HepG2 (cell line): Measurements from ENCODE around the gene DNAAF1. TPM values are rescaled to one million over a fixed set of nuclear protein-coding genes. Genes with fewer than 3 reads are reported as not detected.
A peak's percentile ranks its signal among the peaks of the same experiment; 100 is the strongest.

Experiments used
- ATF7-NPFF ChIP-seq: sonication (generic); formaldehyde crosslinking; IDR thresholded peaks from 2 replicates; pipeline ENCODE4 v1.8.1; 2023; ENCODE audit warnings: mild to moderate bottlenecking, low read depth, missing genetic modification reagents, moderate library complexity
- BHLHE40 ChIP-seq: IDR thresholded peaks from 2 replicates; pipeline ENCODE4 v1.6.1; 2011; ENCODE audit warnings: low read length, improper control_type of control experiment
- CBX1 ChIP-seq: IDR thresholded peaks from one replicate; pipeline ENCODE4 v1.6.1; 2016; ENCODE audit warnings: antibody characterized with exemption, low read depth
- CBX2 ChIP-seq, 2 experiments: fragments of 200-600 bp in 1 of 2; sonication (generic); formaldehyde crosslinking in 1 of 2; IDR thresholded peaks; 2 replicates each; pipeline versions ENCODE4 v1.7.0 to v1.8.1; 2018 to 2022; ENCODE audit warnings: low read depth in 2 of 2, low read length in 1 of 2, mild to moderate bottlenecking in 1 of 2, missing genetic modification reagents in 1 of 2
- CEBPB ChIP-seq: IDR thresholded peaks from 2 replicates; pipeline ENCODE4 v1.6.1; 2011; ENCODE audit warnings: low read depth, low read length, improper control_type of control experiment, borderline replicate concordance
- KLF16 ChIP-seq, 2 experiments: sonication (generic) in 1 of 2; formaldehyde crosslinking in 1 of 2; IDR thresholded peaks; 2 replicates each; pipeline versions ENCODE4 v1.6.1 to v1.8.0; 2016 to 2023; ENCODE audit warnings: missing genetic modification reagents in 2 of 2, missing compliant biosample characterization in 1 of 2
- LCORL ChIP-seq, 2 experiments: fragments of 450-650 bp in 1 of 2; sonication (generic) in 1 of 2; formaldehyde crosslinking in 1 of 2; IDR thresholded peaks; 2 replicates each; pipeline versions ENCODE4 v1.5.0 to v1.6.1; 2017 to 2020; ENCODE audit warnings: antibody characterized with exemption in 1 of 2, missing genetic modification reagents in 1 of 2
- MTF2 ChIP-seq: sonication (generic); formaldehyde crosslinking; IDR thresholded peaks from 2 replicates; pipeline ENCODE4 v1.5.0; 2020; ENCODE audit warnings: missing genetic modification reagents, borderline replicate concordance
- NR1H2 ChIP-seq: sonication (generic); formaldehyde crosslinking; IDR thresholded peaks from 2 replicates; pipeline ENCODE4 v1.8.1; 2022; ENCODE audit warnings: low read depth, missing genetic modification reagents, borderline replicate concordance
- POGZ ChIP-seq: sonication (generic); formaldehyde crosslinking; IDR thresholded peaks from 2 replicates; pipeline ENCODE4 v1.4.0; 2020; ENCODE audit warnings: mild to moderate bottlenecking, missing genetic modification reagents
- RAD51 ChIP-seq: fragments of 450-650 bp; IDR thresholded peaks from 2 replicates; pipeline ENCODE4 v1.6.1; 2016; ENCODE audit warnings: borderline replicate concordance
- RFX3 ChIP-seq: IDR thresholded peaks from 2 replicates; pipeline ENCODE4 v1.6.1; 2016; ENCODE audit warnings: missing biosample characterization, missing genetic modification reagents
- SP140L ChIP-seq: sonication (generic); formaldehyde crosslinking; IDR thresholded peaks from 2 replicates; pipeline ENCODE4 v1.4.0; 2020; ENCODE audit warnings: missing genetic modification reagents, borderline replicate concordance
- YY1 ChIP-seq: IDR thresholded peaks from 2 replicates; pipeline ENCODE4 v1.6.1; 2011; ENCODE audit warnings: low read length, low read depth, moderate library complexity, mild to moderate bottlenecking; ENCODE audit not compliant: insufficient read depth, insufficient replicate concordance
- ZFYVE20 ChIP-seq: sonication (generic); formaldehyde crosslinking; IDR thresholded peaks from 2 replicates; pipeline ENCODE4 v1.8.0; 2023; ENCODE audit warnings: low read depth, mild to moderate bottlenecking, moderate library complexity, missing genetic modification reagents, borderline replicate concordance
- ZNF44 ChIP-seq: sonication (generic); formaldehyde crosslinking; IDR thresholded peaks from 2 replicates; pipeline ENCODE4 v1.5.1; 2020; ENCODE audit warnings: mild to moderate bottlenecking, missing genetic modification reagents
- ZNF674 ChIP-seq: sonication (generic); formaldehyde crosslinking; IDR thresholded peaks from 2 replicates; pipeline ENCODE4 v1.5.0; 2020; ENCODE audit warnings: low read depth, mild to moderate bottlenecking, missing genetic modification reagents
- ZNF792 ChIP-seq: IDR thresholded peaks from 2 replicates; pipeline ENCODE4 v1.6.1; 2016
- polyA plus RNA-seq, 8 experiments: library from polyadenylated mRNA; depleted of rRNA in 3 of 8; stranded (reverse) in 7 of 8; unstranded in 1 of 8; fragments of >200 nt; fragmentation: Illumina TruSeq in 4 of 8; extraction: Trizol in 4 of 8; gene quantifications; 2 replicates each; pipeline versions ENCODE4 v1.2.1 to v1.2.3, GENCODE V29; 2011 to 2016; ENCODE audit warnings: low read depth in 4 of 8, missing spikeins in 1 of 8, mixed read lengths in 1 of 8; ENCODE audit not compliant: insufficient read depth in 1 of 8
- total RNA-seq, 5 experiments: library from RNA; depleted of rRNA; stranded (reverse); fragments of >200 nt; fragmentation: Illumina TruSeq; extraction: Trizol; gene quantifications; 2 replicates each; pipeline ENCODE4 v1.2.3, GENCODE V29; 2016; ENCODE audit warnings: low read depth in 1 of 5
- TF ChIP-seq, protein P1 (sequence below): sonication (generic); formaldehyde crosslinking; conservative IDR thresholded peaks from 2 replicates; pipeline ENCODE4 v1.8.0; 2022; ENCODE audit warnings: missing genetic modification reagents
- TF ChIP-seq, protein P2 (sequence below), 2 experiments: fragments of 450-650 bp in 1 of 2; sonication (generic) in 1 of 2; formaldehyde crosslinking in 1 of 2; IDR thresholded peaks; 2 replicates each; pipeline versions ENCODE4 v1.6.1 to v1.8.0; 2016 to 2022; ENCODE audit warnings: antibody characterized with exemption in 1 of 2, mild to moderate bottlenecking in 1 of 2, missing genetic modification reagents in 1 of 2

DNAAF1 gene
- total and polyA plus RNA-seq, 2 of the 13 experiments (the other 11 are each of a cell fraction or from before 2014, with no cell fraction given) = 0.04 TPM; not detected in 1

DNA sequence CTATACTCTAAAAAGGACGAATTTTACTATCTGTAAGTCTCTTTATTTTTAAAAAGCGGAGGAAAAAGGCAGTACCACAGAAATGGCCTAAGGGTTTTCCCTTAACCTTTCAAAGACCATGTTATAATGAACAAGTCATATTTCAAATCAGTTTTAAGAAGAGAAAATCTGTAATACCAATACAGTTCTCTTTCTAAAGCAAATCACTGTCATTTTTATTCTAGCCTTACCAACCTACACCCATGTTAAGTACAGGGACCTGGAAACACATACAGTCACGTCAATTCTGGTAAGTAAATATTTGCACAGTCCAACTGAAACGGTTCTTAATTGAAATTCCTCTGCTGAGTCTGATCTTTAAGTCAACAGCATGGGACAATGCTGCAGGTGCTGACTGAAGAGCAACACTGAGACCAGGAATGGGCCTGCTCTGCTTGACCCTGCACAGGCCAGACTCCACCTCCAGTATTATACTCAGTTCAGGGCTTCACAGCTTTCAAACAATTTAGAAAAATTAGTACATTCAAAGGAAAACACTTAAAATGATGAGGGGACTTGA is 48.6 kb upstream of the DNAAF1 start (continued):
- TF ChIP-seq, protein P1, sequence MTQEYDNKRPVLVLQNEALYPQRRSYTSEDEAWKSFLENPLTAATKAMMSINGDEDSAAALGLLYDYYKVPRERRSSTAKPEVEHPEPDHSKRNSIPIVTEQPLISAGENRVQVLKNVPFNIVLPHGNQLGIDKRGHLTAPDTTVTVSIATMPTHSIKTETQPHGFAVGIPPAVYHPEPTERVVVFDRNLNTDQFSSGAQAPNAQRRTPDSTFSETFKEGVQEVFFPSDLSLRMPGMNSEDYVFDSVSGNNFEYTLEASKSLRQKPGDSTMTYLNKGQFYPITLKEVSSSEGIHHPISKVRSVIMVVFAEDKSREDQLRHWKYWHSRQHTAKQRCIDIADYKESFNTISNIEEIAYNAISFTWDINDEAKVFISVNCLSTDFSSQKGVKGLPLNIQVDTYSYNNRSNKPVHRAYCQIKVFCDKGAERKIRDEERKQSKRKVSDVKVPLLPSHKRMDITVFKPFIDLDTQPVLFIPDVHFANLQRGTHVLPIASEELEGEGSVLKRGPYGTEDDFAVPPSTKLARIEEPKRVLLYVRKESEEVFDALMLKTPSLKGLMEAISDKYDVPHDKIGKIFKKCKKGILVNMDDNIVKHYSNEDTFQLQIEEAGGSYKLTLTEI (CRISPR knock-in tag) = no peak
- TF ChIP-seq RAD51 (no peak), LCORL (IDR thresholded peaks at IDR 0.05) (no peak), LCORL (CRISPR knock-in tag; IDR thresholded peaks at IDR 0.05) (peak; percentile 49; the same call in 1 of the 2 replicates), BHLHE40 (peak; percentile 85), RFX3 (no peak), YY1 (no peak), ZNF674 (CRISPR knock-in tag) (no peak), NR1H2 (no peak), CBX2 (IDR thresholded peaks at IDR 0.05; ENCODE audit: low read depth, low read length) (no peak), CBX2 (CRISPR knock-in tag; IDR thresholded peaks at IDR 0.05; ENCODE audit: low read depth) (no peak), POGZ (CRISPR knock-in tag) (no peak; the same call in 1 of the 2 replicates), CBX1 (no peak), CEBPB (no peak), ZFYVE20 (CRISPR knock-in tag) (no peak), ATF7-NPFF (no peak), ZNF44 (CRISPR knock-in tag) (no peak), KLF16 (CRISPR knock-in tag; IDR thresholded peaks at IDR 0.05) (no peak; a peak in 1 of 4 replicates), ZNF792 (CRISPR knock-in tag) (peak; percentile 83), MTF2 (CRISPR knock-in tag) (no peak), SP140L (CRISPR knock-in tag) (no peak)
- TF ChIP-seq, protein P2, sequence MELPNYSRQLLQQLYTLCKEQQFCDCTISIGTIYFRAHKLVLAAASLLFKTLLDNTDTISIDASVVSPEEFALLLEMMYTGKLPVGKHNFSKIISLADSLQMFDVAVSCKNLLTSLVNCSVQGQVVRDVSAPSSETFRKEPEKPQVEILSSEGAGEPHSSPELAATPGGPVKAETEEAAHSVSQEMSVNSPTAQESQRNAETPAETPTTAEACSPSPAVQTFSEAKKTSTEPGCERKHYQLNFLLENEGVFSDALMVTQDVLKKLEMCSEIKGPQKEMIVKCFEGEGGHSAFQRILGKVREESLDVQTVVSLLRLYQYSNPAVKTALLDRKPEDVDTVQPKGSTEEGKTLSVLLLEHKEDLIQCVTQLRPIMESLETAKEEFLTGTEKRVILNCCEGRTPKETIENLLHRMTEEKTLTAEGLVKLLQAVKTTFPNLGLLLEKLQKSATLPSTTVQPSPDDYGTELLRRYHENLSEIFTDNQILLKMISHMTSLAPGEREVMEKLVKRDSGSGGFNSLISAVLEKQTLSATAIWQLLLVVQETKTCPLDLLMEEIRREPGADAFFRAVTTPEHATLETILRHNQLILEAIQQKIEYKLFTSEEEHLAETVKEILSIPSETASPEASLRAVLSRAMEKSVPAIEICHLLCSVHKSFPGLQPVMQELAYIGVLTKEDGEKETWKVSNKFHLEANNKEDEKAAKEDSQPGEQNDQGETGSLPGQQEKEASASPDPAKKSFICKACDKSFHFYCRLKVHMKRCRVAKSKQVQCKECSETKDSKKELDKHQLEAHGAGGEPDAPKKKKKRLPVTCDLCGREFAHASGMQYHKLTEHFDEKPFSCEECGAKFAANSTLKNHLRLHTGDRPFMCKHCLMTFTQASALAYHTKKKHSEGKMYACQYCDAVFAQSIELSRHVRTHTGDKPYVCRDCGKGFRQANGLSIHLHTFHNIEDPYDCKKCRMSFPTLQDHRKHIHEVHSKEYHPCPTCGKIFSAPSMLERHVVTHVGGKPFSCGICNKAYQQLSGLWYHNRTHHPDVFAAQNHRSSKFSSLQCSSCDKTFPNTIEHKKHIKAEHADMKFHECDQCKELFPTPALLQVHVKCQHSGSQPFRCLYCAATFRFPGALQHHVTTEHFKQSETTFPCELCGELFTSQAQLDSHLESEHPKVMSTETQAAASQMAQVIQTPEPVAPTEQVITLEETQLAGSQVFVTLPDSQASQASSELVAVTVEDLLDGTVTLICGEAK (IDR thresholded peaks at IDR 0.05) = no peak
- TF ChIP-seq, protein P2 (CRISPR knock-in tag; IDR thresholded peaks at IDR 0.05) = no peak
